GM12878 (cell line): Measurements from ENCODE around the gene YBX3. TPM values are rescaled to one million over a fixed set of nuclear protein-coding genes. Genes with fewer than 3 reads are reported as not detected.

Experiments
- ATAC-seq: fragments of 200-7000 bp; cut with Tn5 transposase; 3 replicates; pipeline ENCODE4 v1.9.1; 2020; ENCODE audit warnings: mild to moderate bottlenecking, moderate library complexity
- BruUV-seq: library from RNA; stranded (reverse); fragments of 400-500 nt; replicated peaks from 2 replicates; lab custom pipeline; 2021; lab: Mats Ljungman, UMichigan
- CTCF ChIA-PET: fragments of 300-600 bp; sonication (Branson Sonifier 250); formaldehyde crosslinking; extraction: SDS; loops from one replicate; lab custom pipeline; 2021; ENCODE audit warnings: inconsistent platforms; lab: Yijun Ruan, JAX
- POLR2A ChIA-PET: fragments of 350-600 bp; formaldehyde crosslinking; extraction: SDS; loops from one replicate; lab custom pipeline; 2021; ENCODE audit warnings: inconsistent platforms; lab: Charles Lee
- RAD21 ChIA-PET: fragments of 300-600 bp; sonication (Branson Sonifier 250); formaldehyde crosslinking; loops from one replicate; lab custom pipeline; 2023; ENCODE audit warnings: antibody characterized with exemption; ENCODE audit not compliant: unreplicated experiment; lab: Charles Lee
- SMC1A ChIA-PET: fragments of 300-600 bp; sonication (Branson Sonifier 250); formaldehyde crosslinking; loops from one replicate; lab custom pipeline; 2023; ENCODE audit not compliant: unreplicated experiment, uncharacterized antibody; lab: Charles Lee
- DNase-seq: peaks from one replicate; pipeline ENCODE4 v3.0.0-alpha.2; 2011; ENCODE audit warnings: low read depth, low spot score
- FAIRE-seq: peaks from 3 replicates; lab custom pipeline; 2011; peaks lifted over from hg19 to GRCh38; lab: Jason Lieb, UNC
- H2AFZ ChIP-seq: 2 replicates; pipeline ENCODE4 v1.6.0; 2011; ENCODE audit warnings: low read depth, low read length, control low read depth; ENCODE audit not compliant: control insufficient read depth
- H3K27ac ChIP-seq: 2 replicates; pipeline ENCODE4 v1.5.1; 2011; ENCODE audit warnings: control low read depth; ENCODE audit not compliant: control insufficient read depth, insufficient read depth
- H3K27me3 ChIP-seq, 2 experiments: replicated peaks in 1 of 2; 2 replicates each; pipeline versions ENCODE4 v1.6.0 to v1.6.1; 2011; ENCODE audit warnings: low read length in 1 of 2; ENCODE audit not compliant: control insufficient read depth in 2 of 2, insufficient read depth in 2 of 2
- H3K36me3 ChIP-seq, 2 experiments: 2 replicates each; pipeline ENCODE4 v1.5.1; 2011; ENCODE audit warnings: low read length in 1 of 2; ENCODE audit not compliant: control insufficient read depth in 2 of 2, insufficient read depth in 2 of 2
- H3K4me1 ChIP-seq: 2 replicates; pipeline ENCODE4 v1.6.1; 2011; ENCODE audit warnings: mild to moderate bottlenecking, low read length, moderate library complexity, mixed read lengths; ENCODE audit not compliant: control insufficient read depth, insufficient read depth
- H3K4me2 ChIP-seq: 2 replicates; pipeline ENCODE4 v1.6.0; 2011; ENCODE audit warnings: control low read depth; ENCODE audit not compliant: control insufficient read depth, insufficient read depth
- H3K4me3 ChIP-seq: fragments of 200-600 bp; sonication (generic); 2 replicates; pipeline ENCODE4 v1.5.1; 2016
- H3K79me2 ChIP-seq: 2 replicates; pipeline ENCODE4 v1.6.0; 2011; ENCODE audit warnings: low read length; ENCODE audit not compliant: control insufficient read depth, insufficient read depth
- H3K9ac ChIP-seq: 2 replicates; pipeline ENCODE4 v1.8.0; 2011; ENCODE audit warnings: low read length, control low read depth, mixed read lengths; ENCODE audit not compliant: control insufficient read depth, insufficient read depth
- H3K9me3 ChIP-seq: replicated peaks from 3 replicates; pipeline ENCODE4 v1.5.1; 2011; ENCODE audit warnings: mild to moderate bottlenecking, low read length; ENCODE audit not compliant: control insufficient read depth, insufficient read depth
- H4K20me1 ChIP-seq: 2 replicates; pipeline ENCODE4 v1.6.0; 2011; ENCODE audit not compliant: control insufficient read depth, insufficient read depth
- ASH2L ChIP-seq: fragments of 300-600, 200-600 bp; sonication (generic); IDR thresholded peaks from 2 replicates; pipeline ENCODE4 v1.6.1; 2017; ENCODE audit warnings: low read depth, mild to moderate bottlenecking, borderline replicate concordance
- BHLHE40 ChIP-seq, 2 experiments: fragments of 450-650 bp in 1 of 2; IDR thresholded peaks; 2 replicates each; pipeline ENCODE4 v1.6.1; 2011 to 2017; ENCODE audit warnings: low read depth in 2 of 2, borderline replicate concordance in 1 of 2, improper control_type of control experiment in 1 of 2, low read length in 1 of 2, mild to moderate bottlenecking in 1 of 2
- JUND ChIP-seq: IDR thresholded peaks from 2 replicates; pipeline ENCODE4 v1.6.1; 2012; ENCODE audit warnings: low read depth, mild to moderate bottlenecking, low read length, improper control_type of control experiment, moderate library complexity
- KDM1A ChIP-seq: fragments of 200-600 bp; sonication (generic); IDR thresholded peaks from 2 replicates; pipeline ENCODE4 v1.6.1; 2016; ENCODE audit warnings: borderline replicate concordance
- MEF2B ChIP-seq: fragments of 450-650 bp; IDR thresholded peaks from 2 replicates; pipeline ENCODE4 v1.6.1; 2018; ENCODE audit warnings: mild to moderate bottlenecking, moderate library complexity; ENCODE audit not compliant: partially characterized antibody, poor library complexity, severe bottlenecking
- MTA3 ChIP-seq: IDR thresholded peaks from 2 replicates; pipeline ENCODE4 v1.6.1; 2012; ENCODE audit warnings: low read length, inconsistent platforms, borderline replicate concordance
- NFXL1 ChIP-seq: fragments of 450-650 bp; IDR thresholded peaks from 2 replicates; pipeline ENCODE4 v1.6.1; 2017; ENCODE audit warnings: antibody characterized with exemption, mild to moderate bottlenecking, borderline replicate concordance
- NFYA ChIP-seq: IDR thresholded peaks from 2 replicates; pipeline ENCODE4 v1.6.1; 2011; ENCODE audit warnings: low read depth, mild to moderate bottlenecking, low read length, improper control_type of control experiment, borderline replicate concordance
- RB1 ChIP-seq: fragments of 450-650 bp; formaldehyde crosslinking; IDR thresholded peaks from 2 replicates; pipeline ENCODE4 v1.6.1; 2017; ENCODE audit warnings: mild to moderate bottlenecking, borderline replicate concordance
- RBBP5 ChIP-seq: fragments of 200-600 bp; sonication (generic); conservative IDR thresholded peaks from 2 replicates; pipeline ENCODE4 v1.6.1; 2016
- SMAD5 ChIP-seq: IDR thresholded peaks from 2 replicates; pipeline ENCODE4 v1.6.1; 2016; ENCODE audit warnings: antibody characterized with exemption, low read depth
- SMC3 ChIP-seq: IDR thresholded peaks from 2 replicates; pipeline ENCODE4 v1.6.1; 2011; ENCODE audit warnings: low read length, improper control_type of control experiment, borderline replicate concordance
- SRF ChIP-seq, 2 experiments: IDR thresholded peaks; 2 replicates each; pipeline ENCODE4 v1.6.1; 2011; ENCODE audit warnings: low read depth in 2 of 2, low read length in 2 of 2, mild to moderate bottlenecking in 1 of 2, moderate library complexity in 1 of 2
- ZNF274 ChIP-seq: IDR thresholded peaks from one replicate; pipeline ENCODE4 v1.8.0; 2011; ENCODE audit not compliant: insufficient read length, insufficient read depth
- WGBS: methylation state at CpG from one replicate; pipeline ENCODE4 v1.1.6; 2016; ENCODE audit warnings: low lambda C conversion rate; ENCODE audit not compliant: insufficient replicate concordance, insufficient coverage; ENCODE audit errors: missing lambda C conversion rate; 5-methylcytosine and 5-hydroxymethylcytosine counted together
- in situ Hi-C: fragments of 300-500 bp; cut with MboI; formaldehyde crosslinking; loops from 9 replicates; pipeline ENCODE4 v1.14.3; 2018; ENCODE audit warnings: mixed read lengths
- intact Hi-C: fragments of 100-400 bp; cut with micrococcal nuclease; formaldehyde crosslinking; loops from one replicate; pipeline ENCODE4 v1.14.2; 2022; ENCODE audit not compliant: unreplicated experiment
- polyA plus RNA-seq, 11 experiments: library from polyadenylated mRNA; depleted of rRNA in 4 of 11; unstranded in 6 of 11; stranded (reverse) in 5 of 11; fragments of >200 nt; fragmentation: Nextera tagmentation in 4 of 11; fragmentation: Illumina TruSeq in 1 of 11; extraction: Ambion mirVana in 4 of 11; extraction: Trizol in 1 of 11; gene quantifications; 1 replicate in 1 of 11; 2 replicates in 10 of 11; pipeline versions ENCODE4 v1.2.1 to v1.2.3, GENCODE V29; 2011 to 2016; ENCODE audit warnings: inconsistent platforms in 2 of 11, missing spikeins in 2 of 11, low read depth in 1 of 11
- total RNA-seq, 4 experiments: library from RNA; depleted of rRNA in 3 of 4; stranded (reverse); fragments of >200 nt in 3 of 4; fragmentation: Illumina TruSeq in 1 of 4; extraction: Trizol in 1 of 4; gene quantifications; 2 replicates each; pipeline versions ENCODE4 v1.2.1 to v1.2.3, GENCODE V29; 2013 to 2021
- TF ChIP-seq, protein P1 (sequence below), 3 experiments: IDR thresholded peaks in 2 of 3; conservative IDR thresholded peaks in 1 of 3; 2 replicates each; pipeline ENCODE4 v1.5.1; 2011; ENCODE audit warnings: low read depth in 3 of 3, low read length in 3 of 3, mild to moderate bottlenecking in 3 of 3, control low read depth in 2 of 3, moderate library complexity in 2 of 3, inconsistent platforms in 1 of 3, mixed read lengths in 1 of 3; ENCODE audit not compliant: control insufficient read depth in 2 of 3, insufficient read depth in 1 of 3; ENCODE audit errors: extremely low read depth in 1 of 3
- TF ChIP-seq, protein P2 (sequence below): fragments of 450-650 bp; conservative IDR thresholded peaks from 2 replicates; pipeline ENCODE4 v1.6.1; 2017; ENCODE audit warnings: mild to moderate bottlenecking, moderate library complexity
- TF ChIP-seq, protein P3 (sequence below): IDR thresholded peaks from 2 replicates; pipeline ENCODE4 v1.6.1; 2012; ENCODE audit warnings: low read depth, low read length, improper control_type of control experiment

YBX3 gene
- total and polyA plus RNA-seq, 10 of the 15 experiments (the other 5 are each of a cell fraction or from before 2014, with no cell fraction given): 25.9 to 221 (median 111) TPM

DNA sequence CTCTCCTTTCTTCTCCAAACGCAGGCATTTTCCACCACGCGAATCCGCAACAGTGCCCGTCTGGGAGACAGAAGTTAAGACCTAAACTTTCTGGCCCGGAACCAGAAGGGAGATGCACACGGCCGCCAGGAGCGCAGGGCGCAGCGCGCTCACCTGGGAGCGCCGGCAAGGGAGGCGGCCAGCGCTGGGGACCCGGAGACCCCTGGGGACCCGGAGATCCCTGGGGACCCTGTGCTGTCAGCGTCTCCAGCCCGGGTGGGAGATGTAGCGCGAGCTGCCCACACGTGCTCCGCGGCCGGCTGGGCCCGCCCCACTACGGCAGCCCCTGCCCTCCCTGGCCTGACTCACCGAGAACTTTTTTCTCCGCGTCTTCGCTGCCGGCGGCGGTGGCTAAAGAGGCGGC, 620 bp downstream of the YBX3 start:
- RAD21 ChIA-PET: interaction anchor here (2.7 kb wide), 1 partner anchor 27 kb away, joined by 11 read pairs; no protein-coding TSS in a partner anchor
- Histone ChIP-seq H4K20me1 (no peaks in the 10 kb centered on the region), H3K9ac (peak overlapping the region; percentile 83), H3K27ac (peak overlapping the region; percentile 73), H3K4me3 (peak overlapping the region; percentile 90), H3K79me2 (peaks cover 63% of the 10 kb centered on the region), H3K4me1 (0 out of 2 replicates have a peak, but pooled peaks cover 3% of the 10 kb centered on the region), H3K4me2 (peak overlapping the region; percentile 68; the same call in 1 of the 2 replicates), H3K36me3 (no peaks in the 10 kb centered on the region), H3K9me3 (no peaks in the 10 kb centered on the region), H3K27me3 (0 out of 4 replicates have a peak, but pooled peaks cover 0 to 2% of the 10 kb centered on the region in 2 experiments), H2AFZ (peak overlapping the region; percentile 60)
- SMC1A ChIA-PET: interaction anchor here (1.4 to 2.6 kb wide), 2 partner anchors 26 to 27 kb away, joined by 4 to 20 read pairs; no protein-coding TSS in a partner anchor
- 1% methylated on average over 25 of the region's 36 CpGs for WGBS
- CTCF ChIA-PET: interaction anchor here (1.5 kb wide), 1 partner anchor 11 kb away, joined by 3 read pairs; no protein-coding TSS in a partner anchor
- FAIRE-seq: no peak
- in situ Hi-C loops: no loop called here
- ATAC-seq: peak; percentile 66
- no TSS peak for BruUV-seq
- POLR2A ChIA-PET: interaction anchor here (1.1 kb wide), 1 partner anchor 110 kb away, joined by 3 read pairs; no protein-coding TSS in a partner anchor
- DNase-seq: no peak
- intact Hi-C loops: loop anchor here (2.0 to 10.0 kb wide), 2 partner anchors 28 to 118 kb away; no protein-coding TSS in a partner anchor
- TF ChIP-seq SRF (IDR thresholded peaks at IDR 0.05; ENCODE audit: low read depth in 2 of 2, low read length in 2 of 2): no peak
- TF ChIP-seq, protein P1, sequence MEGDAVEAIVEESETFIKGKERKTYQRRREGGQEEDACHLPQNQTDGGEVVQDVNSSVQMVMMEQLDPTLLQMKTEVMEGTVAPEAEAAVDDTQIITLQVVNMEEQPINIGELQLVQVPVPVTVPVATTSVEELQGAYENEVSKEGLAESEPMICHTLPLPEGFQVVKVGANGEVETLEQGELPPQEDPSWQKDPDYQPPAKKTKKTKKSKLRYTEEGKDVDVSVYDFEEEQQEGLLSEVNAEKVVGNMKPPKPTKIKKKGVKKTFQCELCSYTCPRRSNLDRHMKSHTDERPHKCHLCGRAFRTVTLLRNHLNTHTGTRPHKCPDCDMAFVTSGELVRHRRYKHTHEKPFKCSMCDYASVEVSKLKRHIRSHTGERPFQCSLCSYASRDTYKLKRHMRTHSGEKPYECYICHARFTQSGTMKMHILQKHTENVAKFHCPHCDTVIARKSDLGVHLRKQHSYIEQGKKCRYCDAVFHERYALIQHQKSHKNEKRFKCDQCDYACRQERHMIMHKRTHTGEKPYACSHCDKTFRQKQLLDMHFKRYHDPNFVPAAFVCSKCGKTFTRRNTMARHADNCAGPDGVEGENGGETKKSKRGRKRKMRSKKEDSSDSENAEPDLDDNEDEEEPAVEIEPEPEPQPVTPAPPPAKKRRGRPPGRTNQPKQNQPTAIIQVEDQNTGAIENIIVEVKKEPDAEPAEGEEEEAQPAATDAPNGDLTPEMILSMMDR (IDR thresholded peaks at IDR 0.05 in 2 of 3, conservative IDR thresholded peaks at IDR 0.05 in 1 of 3; ENCODE audit: control insufficient read depth in 2 of 3, extremely low read depth in 1 of 3, insufficient read depth in 1 of 3, low read depth in 3 of 3, low read length in 3 of 3): peak in 2 of 3 experiments; percentile 20 to 24; a peak in 3 of 6 replicates
- TF ChIP-seq SMAD5: no peak
- TF ChIP-seq NFYA: no peak
- TF ChIP-seq SMC3: no peak
- peak; percentile 86 for TF ChIP-seq RB1
- TF ChIP-seq JUND: 0 out of 2 replicates have a peak, but pooled peaks have one; percentile 9
- TF ChIP-seq, protein P2, sequence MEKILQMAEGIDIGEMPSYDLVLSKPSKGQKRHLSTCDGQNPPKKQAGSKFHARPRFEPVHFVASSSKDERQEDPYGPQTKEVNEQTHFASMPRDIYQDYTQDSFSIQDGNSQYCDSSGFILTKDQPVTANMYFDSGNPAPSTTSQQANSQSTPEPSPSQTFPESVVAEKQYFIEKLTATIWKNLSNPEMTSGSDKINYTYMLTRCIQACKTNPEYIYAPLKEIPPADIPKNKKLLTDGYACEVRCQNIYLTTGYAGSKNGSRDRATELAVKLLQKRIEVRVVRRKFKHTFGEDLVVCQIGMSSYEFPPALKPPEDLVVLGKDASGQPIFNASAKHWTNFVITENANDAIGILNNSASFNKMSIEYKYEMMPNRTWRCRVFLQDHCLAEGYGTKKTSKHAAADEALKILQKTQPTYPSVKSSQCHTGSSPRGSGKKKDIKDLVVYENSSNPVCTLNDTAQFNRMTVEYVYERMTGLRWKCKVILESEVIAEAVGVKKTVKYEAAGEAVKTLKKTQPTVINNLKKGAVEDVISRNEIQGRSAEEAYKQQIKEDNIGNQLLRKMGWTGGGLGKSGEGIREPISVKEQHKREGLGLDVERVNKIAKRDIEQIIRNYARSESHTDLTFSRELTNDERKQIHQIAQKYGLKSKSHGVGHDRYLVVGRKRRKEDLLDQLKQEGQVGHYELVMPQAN: peak; percentile 20; the same call in 1 of the 2 replicates
- TF ChIP-seq, protein P3, sequence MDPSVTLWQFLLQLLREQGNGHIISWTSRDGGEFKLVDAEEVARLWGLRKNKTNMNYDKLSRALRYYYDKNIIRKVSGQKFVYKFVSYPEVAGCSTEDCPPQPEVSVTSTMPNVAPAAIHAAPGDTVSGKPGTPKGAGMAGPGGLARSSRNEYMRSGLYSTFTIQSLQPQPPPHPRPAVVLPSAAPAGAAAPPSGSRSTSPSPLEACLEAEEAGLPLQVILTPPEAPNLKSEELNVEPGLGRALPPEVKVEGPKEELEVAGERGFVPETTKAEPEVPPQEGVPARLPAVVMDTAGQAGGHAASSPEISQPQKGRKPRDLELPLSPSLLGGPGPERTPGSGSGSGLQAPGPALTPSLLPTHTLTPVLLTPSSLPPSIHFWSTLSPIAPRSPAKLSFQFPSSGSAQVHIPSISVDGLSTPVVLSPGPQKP: no peak
- no peak for TF ChIP-seq KDM1A
- no peak for TF ChIP-seq MTA3
- TF ChIP-seq MEF2B: peak; percentile 99
- TF ChIP-seq BHLHE40 (IDR thresholded peaks at IDR 0.05; ENCODE audit: borderline replicate concordance in 1 of 2, low read depth in 2 of 2, low read length in 1 of 2): peak; percentile 82 to 94; a peak in 3 of 4 replicates
- no peak for TF ChIP-seq NFXL1
- TF ChIP-seq RBBP5: no peak
- no peak for TF ChIP-seq ASH2L
- no peak for TF ChIP-seq ZNF274
